ENCODE results near the gene NTHL1.

DNA sequence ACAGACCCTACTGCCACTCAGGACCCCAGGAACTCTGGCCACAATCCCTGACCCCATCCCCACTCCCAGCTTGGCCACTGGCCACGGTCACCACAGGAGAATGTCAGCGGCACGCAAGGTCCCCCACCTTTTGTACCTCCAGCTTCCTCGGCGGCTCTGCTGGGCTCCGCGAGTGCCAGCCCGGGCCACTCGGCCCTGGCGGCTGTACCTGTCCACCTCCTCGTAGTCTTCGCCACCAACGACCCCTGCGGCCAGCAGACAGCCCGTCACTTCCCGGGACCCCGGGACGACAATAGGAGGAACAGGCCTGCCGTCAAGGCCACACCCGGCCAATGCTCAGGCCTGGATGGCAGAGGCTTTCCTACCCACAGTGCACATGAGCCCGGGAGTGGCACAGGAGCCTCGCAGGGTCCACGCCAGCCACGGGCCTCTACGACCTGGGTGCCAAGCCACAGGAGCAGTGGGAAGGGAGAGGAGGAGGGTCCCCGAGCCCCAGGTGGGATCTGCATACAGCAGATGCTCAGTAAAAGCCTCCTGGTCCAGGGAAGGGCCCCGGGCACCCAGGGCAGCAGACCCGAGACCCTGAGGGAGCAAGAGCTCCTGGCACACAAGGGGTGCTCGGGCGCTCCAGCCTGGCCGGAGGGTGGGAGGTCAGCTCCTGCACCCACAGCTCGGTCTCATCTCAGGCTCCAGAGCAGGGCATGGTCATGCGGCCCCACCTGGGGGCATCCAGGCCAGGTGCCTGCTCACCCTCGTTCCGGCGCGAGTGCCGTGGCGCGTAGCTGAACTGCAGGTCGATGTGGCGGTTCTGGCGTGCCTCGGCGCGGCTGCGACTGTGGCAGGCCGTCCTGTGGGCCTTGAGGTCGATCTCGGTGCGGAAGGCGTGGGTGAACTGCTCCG is 45.9 kb downstream of the NTHL1 start:
- TF ChIP-seq CTCF (IDR thresholded peaks at IDR 0.05; ENCODE audit: low read depth, low read length, poor library complexity, severe bottlenecking), result no peak
- TF ChIP-seq EZH2phosphoT487 (IDR thresholded peaks at IDR 0.05; ENCODE audit: borderline replicate concordance, low read length), result no peak

All from DOHH2 (cell line).